IPS-15b (cell line): ENCODE measurements around the gene CISH.
A peak's percentile ranks its signal among the peaks of the same experiment; 100 is the strongest.

ENCODE experiments used
- H3K27me3 ChIP-seq: one replicate; pipeline ENCODE4 v1.6.1; 2013; ENCODE audit warnings: low read length; ENCODE audit not compliant: control insufficient read depth, insufficient read depth
- H3K36me3 ChIP-seq: one replicate; pipeline ENCODE4 v1.6.1; 2013; ENCODE audit warnings: low read length; ENCODE audit not compliant: control insufficient read depth, insufficient read depth
- H3K4me1 ChIP-seq: one replicate; pipeline ENCODE4 v1.6.1; 2013; ENCODE audit warnings: mild to moderate bottlenecking, low read length; ENCODE audit not compliant: control insufficient read depth, insufficient read depth
- H3K4me3 ChIP-seq: one replicate; pipeline ENCODE4 v1.5.1; 2013; ENCODE audit warnings: low read depth, low read length
- H3K9ac ChIP-seq: one replicate; pipeline ENCODE4 v1.6.1; 2013; ENCODE audit warnings: low read depth, mild to moderate bottlenecking, low read length
- H3K9me3 ChIP-seq: one replicate; pipeline ENCODE4 v1.6.1; 2013; ENCODE audit warnings: mild to moderate bottlenecking, low read length; ENCODE audit not compliant: control insufficient read depth, insufficient read depth

Gene CISH

GRCh38 chr3:50573566-50574443 is 37.8 kb downstream of the CISH start:
- Histone ChIP-seq H3K36me3 (peaks cover 4% of the 10 kb centered on the region), H3K4me3 (no peak overlapping the region), H3K9me3 (no peaks in the 10 kb centered on the region), H3K4me1 (no peaks in the 10 kb centered on the region), H3K27me3 (no peaks in the 10 kb centered on the region), H3K9ac (no peak overlapping the region)

DNA sequence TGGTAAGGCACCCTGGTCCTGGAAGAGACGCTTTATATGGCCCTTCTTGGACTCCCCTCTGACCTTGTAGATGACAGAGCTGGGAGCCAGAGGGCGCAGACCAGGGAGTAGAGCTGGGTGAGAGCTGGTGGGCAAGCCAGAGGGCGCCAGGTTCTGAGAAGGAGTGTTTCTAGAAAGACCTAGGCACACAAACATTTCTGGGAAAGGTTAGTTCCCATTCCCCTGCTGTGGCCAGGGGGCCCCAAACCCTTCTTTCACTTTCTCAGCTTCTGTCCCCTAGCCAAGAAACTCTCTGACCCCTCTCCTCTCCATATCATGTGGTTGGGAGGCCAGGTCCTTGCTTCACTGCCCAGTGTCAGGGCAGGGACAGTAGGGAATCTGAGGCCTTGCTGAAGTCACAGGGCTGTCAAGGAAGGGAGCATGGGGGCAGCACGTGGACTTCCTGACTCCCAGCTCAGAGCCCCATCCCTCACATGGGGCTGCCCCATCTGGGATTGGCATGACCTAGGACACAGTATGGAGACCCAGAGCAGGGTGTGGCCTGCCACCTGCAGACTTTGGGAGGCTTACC is 38.7 kb downstream of the CISH start:
- H3K36me3 ChIP-seq: peaks cover 4% of the 10 kb centered on the region
- no peaks in the 10 kb centered on the region for H3K27me3 ChIP-seq
- H3K4me1 ChIP-seq: no peaks in the 10 kb centered on the region
- no peak overlapping the region for H3K4me3 ChIP-seq
- no peaks in the 10 kb centered on the region for H3K9me3 ChIP-seq
- no peak overlapping the region for H3K9ac ChIP-seq

DNA sequence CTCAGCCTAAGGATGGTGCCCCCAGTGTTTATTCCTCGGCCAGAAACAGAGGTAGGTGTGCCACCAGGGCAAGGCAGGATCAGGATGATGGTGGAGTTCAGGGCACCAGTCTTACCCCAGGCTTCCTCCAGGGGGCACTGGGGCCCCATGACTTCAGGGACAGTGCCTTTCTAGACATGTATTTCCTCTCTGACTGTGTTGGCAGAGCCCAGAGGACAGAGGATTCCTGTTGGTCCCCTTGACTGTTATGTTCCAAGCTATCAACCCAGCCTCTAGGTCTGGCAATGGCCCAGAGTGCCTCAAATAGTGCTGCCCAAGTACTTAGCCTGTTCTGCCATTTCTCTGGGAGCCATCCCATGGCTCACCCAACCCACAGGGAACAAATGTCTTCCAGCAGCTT is 39.4 kb downstream of the CISH start:
- Histone ChIP-seq H3K4me1 (no peaks in the 10 kb centered on the region), H3K4me3 (no peak overlapping the region), H3K9ac (no peak overlapping the region), H3K27me3 (peaks cover under 1% of the 10 kb centered on the region), H3K36me3 (peaks cover 2% of the 10 kb centered on the region), H3K9me3 (no peaks in the 10 kb centered on the region)

GRCh38 chr3:50571486-50571885 is 40.1 kb downstream of the CISH start:
- Histone ChIP-seq H3K9ac (no peak overlapping the region), H3K4me3 (no peak overlapping the region), H3K27me3 (peaks cover 7% of the 10 kb centered on the region), H3K9me3 (no peaks in the 10 kb centered on the region), H3K4me1 (peaks cover 2% of the 10 kb centered on the region), H3K36me3 (no peaks in the 10 kb centered on the region)

- Histone ChIP-seq H3K9me3 (no peaks in the 10 kb centered on the region), H3K9ac (no peak overlapping the region), H3K36me3 (peaks cover 2% of the 10 kb centered on the region), H3K27me3 (peaks cover 10% of the 10 kb centered on the region), H3K4me3 (peak overlapping the region; percentile 99), H3K4me1 (peaks cover 2% of the 10 kb centered on the region)
These were observed 40.9 kb downstream of the CISH start for GRCh38 chr3:50570508-50571279.

DNA sequence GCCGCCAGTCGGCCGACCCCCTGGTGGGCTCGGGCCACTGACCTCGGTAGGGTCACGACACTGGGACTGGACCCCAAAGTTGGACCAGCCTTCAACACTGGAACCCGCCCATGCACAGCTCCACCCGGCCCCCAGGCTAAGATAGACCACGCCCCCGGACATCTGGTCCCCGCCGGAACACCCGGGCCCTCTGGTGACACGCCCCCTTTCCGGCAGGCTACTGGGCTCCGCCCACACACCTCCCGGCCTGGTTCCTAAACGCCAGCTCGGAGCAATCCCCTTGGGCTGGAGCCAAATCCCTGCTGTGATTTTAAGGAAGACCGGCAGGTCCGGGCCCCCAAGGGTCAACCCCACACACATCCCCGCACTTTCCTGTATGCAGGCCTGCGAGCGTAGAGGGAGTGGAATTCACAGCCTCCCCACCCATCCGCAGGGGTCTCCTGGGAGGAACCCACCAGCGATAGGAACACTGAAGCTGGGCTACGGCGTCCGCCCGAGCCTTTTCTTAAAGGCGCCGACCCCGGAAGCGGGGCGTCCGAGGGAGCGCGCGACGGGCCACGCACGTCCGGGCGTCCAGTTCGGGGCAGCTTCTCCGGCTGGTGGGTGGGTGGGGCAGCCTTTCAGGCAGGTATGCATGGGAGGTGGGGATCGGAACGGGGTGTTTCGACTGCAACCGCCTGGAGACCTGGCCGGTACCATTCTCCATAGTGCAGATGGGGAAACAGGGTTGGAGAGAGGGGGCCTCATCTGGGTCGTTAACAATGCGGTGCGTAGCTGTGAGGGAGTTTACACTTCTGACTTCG is 42.4 kb downstream of the CISH start, which contains the start of gene HEMK1:
Gene HEMK1, plus strand, starts transcription at position 576 of the 803 bp plus-strand sequence. CDS start 1,583 bp downstream, outside the sequence.
- H3K27me3 ChIP-seq: peaks cover 10% of the 10 kb centered on the region
- peak within 1 kb of the TSS; percentile 87 for H3K9ac ChIP-seq
- peaks cover 2% of the 10 kb centered on the region for H3K4me1 ChIP-seq
- H3K4me3 ChIP-seq: peak within 1 kb of the TSS; percentile 99
- H3K36me3 ChIP-seq: peaks cover 6% of the 10 kb centered on the region
- no peaks in the 10 kb centered on the region for H3K9me3 ChIP-seq

GRCh38 chr3:50567386-50568167 is 44.0 kb downstream of the CISH start, which contains the start of gene C3orf18:
Gene C3orf18 (minus strand): TSS chr3:50567747. CDS start chr3:50565699, 2,048 bp downstream.
- peaks cover 6% of the 10 kb centered on the region for H3K36me3 ChIP-seq
- H3K9ac ChIP-seq: peak within 1 kb of the TSS; percentile 70
- H3K4me3 ChIP-seq: peak within 1 kb of the TSS; percentile 99
- H3K9me3 ChIP-seq: no peaks in the 10 kb centered on the region
- peaks cover 2% of the 10 kb centered on the region for H3K4me1 ChIP-seq
- peaks cover 10% of the 10 kb centered on the region for H3K27me3 ChIP-seq

DNA sequence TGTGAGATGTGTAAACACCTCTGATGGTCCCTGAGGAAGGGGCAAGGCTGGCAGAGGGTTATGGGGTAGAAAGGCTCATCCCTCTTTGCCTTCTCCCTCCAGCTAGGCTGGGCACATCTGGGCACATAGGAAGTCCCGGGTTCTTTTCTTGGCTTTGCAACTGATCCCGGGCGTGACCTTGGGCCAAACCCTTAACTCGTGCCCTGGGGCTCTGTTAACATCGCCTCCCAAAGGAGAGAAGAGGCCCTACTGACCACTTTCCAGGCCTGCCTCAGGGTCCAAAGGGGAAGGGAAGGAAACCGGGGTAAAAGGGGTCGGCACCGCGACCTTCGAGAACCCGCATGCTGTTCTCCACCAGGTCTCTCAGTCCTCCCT is 44.6 kb downstream of the CISH start:
- Histone ChIP-seq H3K27me3 (peaks cover 10% of the 10 kb centered on the region), H3K4me1 (peaks cover 2% of the 10 kb centered on the region), H3K36me3 (peaks cover 6% of the 10 kb centered on the region), H3K4me3 (peak overlapping the region; percentile 79), H3K9me3 (no peaks in the 10 kb centered on the region), H3K9ac (peak overlapping the region; percentile 70)

GRCh38 chr3:50564321-50564720 is 47.3 kb downstream of the CISH start:
- H3K9me3 ChIP-seq: no peaks in the 10 kb centered on the region
- peaks cover 2% of the 10 kb centered on the region for H3K4me1 ChIP-seq
- H3K36me3 ChIP-seq: peaks cover 6% of the 10 kb centered on the region
- no peak overlapping the region for H3K9ac ChIP-seq
- H3K27me3 ChIP-seq: peaks cover 10% of the 10 kb centered on the region
- no peak overlapping the region for H3K4me3 ChIP-seq

DNA sequence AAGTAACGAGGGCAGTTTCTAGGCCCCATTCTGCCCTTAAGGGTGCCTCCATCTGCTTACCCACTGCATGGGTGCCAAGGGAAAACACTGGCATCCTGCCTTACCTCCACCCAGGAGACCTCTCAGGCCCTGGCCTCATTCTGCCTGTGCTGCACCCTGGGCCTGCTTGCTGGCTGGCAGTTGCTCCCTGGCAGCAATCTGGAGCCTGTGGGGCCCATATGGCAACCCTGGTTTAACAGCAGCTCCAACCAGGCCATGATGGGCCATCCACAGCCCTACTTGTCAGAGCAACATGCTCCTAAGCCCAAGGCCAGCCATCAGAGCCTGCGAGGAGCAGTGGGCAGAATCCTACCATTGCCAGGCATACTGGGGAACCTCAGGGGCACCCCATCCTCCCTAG is 47.7 kb downstream of the CISH start:
- Histone ChIP-seq H3K9me3 (no peaks in the 10 kb centered on the region), H3K27me3 (peaks cover 10% of the 10 kb centered on the region), H3K36me3 (peaks cover 6% of the 10 kb centered on the region), H3K9ac (peak overlapping the region; percentile 24), H3K4me3 (no peak overlapping the region), H3K4me1 (peaks cover 2% of the 10 kb centered on the region)
